22Rv1 (cell line): ENCODE measurements around the gene CASP3.

Source experiments
- ZFX ChIP-seq: fragments of 450-650 bp; IDR thresholded peaks from 2 replicates; pipeline ENCODE4 v1.6.1; 2017; ENCODE audit warnings: antibody characterized with exemption, borderline replicate concordance
- TF ChIP-seq, protein P1 (sequence below): fragments of 450-650 bp; IDR thresholded peaks from 2 replicates; pipeline ENCODE4 v1.5.1; 2017; ENCODE audit warnings: mild to moderate bottlenecking

DNA sequence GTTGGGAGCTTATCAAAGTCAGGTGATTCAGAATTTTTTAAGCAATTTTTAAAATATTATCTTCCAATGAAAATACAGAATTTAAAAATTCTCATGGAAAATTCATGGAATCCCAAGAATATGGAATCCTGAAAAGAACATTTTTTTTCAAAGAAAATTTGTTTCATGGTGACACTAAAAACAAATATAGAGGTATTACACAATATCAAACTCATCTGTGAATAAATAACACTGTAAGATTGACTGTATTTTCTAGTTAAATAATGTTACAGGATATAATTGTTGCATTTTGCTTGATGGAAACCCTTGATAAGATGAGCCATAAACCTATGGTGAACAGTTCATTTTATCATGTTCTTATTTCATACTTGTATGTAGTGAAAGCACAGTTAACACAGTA lies 11.7 kb upstream of the CASP3 start:
- TF ChIP-seq, protein P1, sequence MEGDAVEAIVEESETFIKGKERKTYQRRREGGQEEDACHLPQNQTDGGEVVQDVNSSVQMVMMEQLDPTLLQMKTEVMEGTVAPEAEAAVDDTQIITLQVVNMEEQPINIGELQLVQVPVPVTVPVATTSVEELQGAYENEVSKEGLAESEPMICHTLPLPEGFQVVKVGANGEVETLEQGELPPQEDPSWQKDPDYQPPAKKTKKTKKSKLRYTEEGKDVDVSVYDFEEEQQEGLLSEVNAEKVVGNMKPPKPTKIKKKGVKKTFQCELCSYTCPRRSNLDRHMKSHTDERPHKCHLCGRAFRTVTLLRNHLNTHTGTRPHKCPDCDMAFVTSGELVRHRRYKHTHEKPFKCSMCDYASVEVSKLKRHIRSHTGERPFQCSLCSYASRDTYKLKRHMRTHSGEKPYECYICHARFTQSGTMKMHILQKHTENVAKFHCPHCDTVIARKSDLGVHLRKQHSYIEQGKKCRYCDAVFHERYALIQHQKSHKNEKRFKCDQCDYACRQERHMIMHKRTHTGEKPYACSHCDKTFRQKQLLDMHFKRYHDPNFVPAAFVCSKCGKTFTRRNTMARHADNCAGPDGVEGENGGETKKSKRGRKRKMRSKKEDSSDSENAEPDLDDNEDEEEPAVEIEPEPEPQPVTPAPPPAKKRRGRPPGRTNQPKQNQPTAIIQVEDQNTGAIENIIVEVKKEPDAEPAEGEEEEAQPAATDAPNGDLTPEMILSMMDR, result no peak
- no peak for TF ChIP-seq ZFX
